ENCODE measurements around the gene PMPCA. TPM values are rescaled to one million over a fixed set of nuclear protein-coding genes. Genes with fewer than 3 reads are reported as not detected.

The PMPCA gene
- total RNA-seq, 1 experiment from 2014 or later: 103 TPM

GRCh38 chr9:136385015-136385414 is 25.4 kb upstream of the PMPCA start (continued):
- no peak for TF ChIP-seq ZNF512 (CRISPR knock-in tag; IDR thresholded peaks at IDR 0.05; ENCODE audit: borderline replicate concordance)

GRCh38 chr9:136386018-136386417 is 24.4 kb upstream of the PMPCA start:
- Mint-ChIP-seq H3K27me3 (ENCODE audit: low read depth) (no peaks in the 10 kb centered on the region), H3K4me3 (no peak overlapping the region), H3K36me3 (peaks cover 42% of the 10 kb centered on the region), H3K27ac (no peak overlapping the region), H3K9me3 (no peaks in the 10 kb centered on the region), H3K4me1 (no peaks in the 10 kb centered on the region)
- ATAC-seq (no peak), DNase-seq (ENCODE audit: low spot score) (no peak)
- TF ChIP-seq ZNF232 (CRISPR knock-in tag; IDR thresholded peaks at IDR 0.05): no peak
- TF ChIP-seq, protein P1, sequence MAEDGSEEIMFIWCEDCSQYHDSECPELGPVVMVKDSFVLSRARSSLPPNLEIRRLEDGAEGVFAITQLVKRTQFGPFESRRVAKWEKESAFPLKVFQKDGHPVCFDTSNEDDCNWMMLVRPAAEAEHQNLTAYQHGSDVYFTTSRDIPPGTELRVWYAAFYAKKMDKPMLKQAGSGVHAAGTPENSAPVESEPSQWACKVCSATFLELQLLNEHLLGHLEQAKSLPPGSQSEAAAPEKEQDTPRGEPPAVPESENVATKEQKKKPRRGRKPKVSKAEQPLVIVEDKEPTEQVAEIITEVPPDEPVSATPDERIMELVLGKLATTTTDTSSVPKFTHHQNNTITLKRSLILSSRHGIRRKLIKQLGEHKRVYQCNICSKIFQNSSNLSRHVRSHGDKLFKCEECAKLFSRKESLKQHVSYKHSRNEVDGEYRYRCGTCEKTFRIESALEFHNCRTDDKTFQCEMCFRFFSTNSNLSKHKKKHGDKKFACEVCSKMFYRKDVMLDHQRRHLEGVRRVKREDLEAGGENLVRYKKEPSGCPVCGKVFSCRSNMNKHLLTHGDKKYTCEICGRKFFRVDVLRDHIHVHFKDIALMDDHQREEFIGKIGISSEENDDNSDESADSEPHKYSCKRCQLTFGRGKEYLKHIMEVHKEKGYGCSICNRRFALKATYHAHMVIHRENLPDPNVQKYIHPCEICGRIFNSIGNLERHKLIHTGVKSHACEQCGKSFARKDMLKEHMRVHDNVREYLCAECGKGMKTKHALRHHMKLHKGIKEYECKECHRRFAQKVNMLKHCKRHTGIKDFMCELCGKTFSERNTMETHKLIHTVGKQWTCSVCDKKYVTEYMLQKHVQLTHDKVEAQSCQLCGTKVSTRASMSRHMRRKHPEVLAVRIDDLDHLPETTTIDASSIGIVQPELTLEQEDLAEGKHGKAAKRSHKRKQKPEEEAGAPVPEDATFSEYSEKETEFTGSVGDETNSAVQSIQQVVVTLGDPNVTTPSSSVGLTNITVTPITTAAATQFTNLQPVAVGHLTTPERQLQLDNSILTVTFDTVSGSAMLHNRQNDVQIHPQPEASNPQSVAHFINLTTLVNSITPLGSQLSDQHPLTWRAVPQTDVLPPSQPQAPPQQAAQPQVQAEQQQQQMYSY (CRISPR knock-in tag; IDR thresholded peaks at IDR 0.05): no peak
- TF ChIP-seq HMGA2 (CRISPR knock-in tag; IDR thresholded peaks at IDR 0.05): no peak
- ChIA-PET CTCF (interaction anchor here (0.7 kb wide), 1 partner anchor 59 kb away, joined by 4 read pairs; the partner anchor contains the start of gene GPSM1), POLR2A (interaction anchor here (0.7 kb wide), 1 partner anchor 1276 kb away, joined by 4 read pairs; no protein-coding TSS in a partner anchor)

DNA sequence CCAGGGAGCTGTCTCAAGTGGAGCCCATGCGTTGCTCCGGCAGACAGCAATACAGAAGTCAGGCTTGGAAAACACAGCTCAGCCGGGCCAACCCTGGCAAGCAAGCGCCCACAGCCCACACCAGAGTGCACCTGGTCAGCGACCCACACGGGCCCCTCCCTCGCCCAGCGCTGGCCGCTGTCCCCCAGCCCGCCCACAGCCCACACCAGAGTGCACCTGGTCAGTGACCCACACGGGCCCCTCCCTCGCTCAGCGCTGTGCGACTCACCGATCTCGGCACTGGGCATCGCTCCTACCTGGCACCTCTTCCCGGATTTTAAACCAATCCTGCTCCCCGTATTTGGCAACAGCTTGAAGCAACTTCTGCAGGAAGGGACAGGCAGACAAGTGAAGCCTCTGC is 23.2 kb upstream of the PMPCA start:
- Mint-ChIP-seq H3K9me3 (no peaks in the 10 kb centered on the region), H3K27ac (no peak overlapping the region), H3K4me1 (no peaks in the 10 kb centered on the region), H3K4me3 (no peak overlapping the region), H3K27me3 (ENCODE audit: low read depth) (no peaks in the 10 kb centered on the region), H3K36me3 (peaks cover 51% of the 10 kb centered on the region)
- no peak for TF ChIP-seq ZNF671 (CRISPR knock-in tag; IDR thresholded peaks at IDR 0.05)
- TF ChIP-seq NFATC4 (CRISPR knock-in tag; IDR thresholded peaks at IDR 0.05): no peak
- no peak for TF ChIP-seq STAT6 (CRISPR knock-in tag; conservative IDR thresholded peaks at IDR 0.05; ENCODE audit: low read depth)
- no peak for TF ChIP-seq ELF4 (CRISPR knock-in tag; IDR thresholded peaks at IDR 0.05; ENCODE audit: low read depth)
- no peak for TF ChIP-seq SP1 (CRISPR knock-in tag; conservative IDR thresholded peaks at IDR 0.05)
- TF ChIP-seq, protein P2, sequence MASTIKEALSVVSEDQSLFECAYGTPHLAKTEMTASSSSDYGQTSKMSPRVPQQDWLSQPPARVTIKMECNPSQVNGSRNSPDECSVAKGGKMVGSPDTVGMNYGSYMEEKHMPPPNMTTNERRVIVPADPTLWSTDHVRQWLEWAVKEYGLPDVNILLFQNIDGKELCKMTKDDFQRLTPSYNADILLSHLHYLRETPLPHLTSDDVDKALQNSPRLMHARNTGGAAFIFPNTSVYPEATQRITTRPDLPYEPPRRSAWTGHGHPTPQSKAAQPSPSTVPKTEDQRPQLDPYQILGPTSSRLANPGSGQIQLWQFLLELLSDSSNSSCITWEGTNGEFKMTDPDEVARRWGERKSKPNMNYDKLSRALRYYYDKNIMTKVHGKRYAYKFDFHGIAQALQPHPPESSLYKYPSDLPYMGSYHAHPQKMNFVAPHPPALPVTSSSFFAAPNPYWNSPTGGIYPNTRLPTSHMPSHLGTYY (CRISPR knock-in tag; IDR thresholded peaks at IDR 0.05): no peak
- TF ChIP-seq FOXK1 (CRISPR knock-in tag; IDR thresholded peaks at IDR 0.05): no peak
- TF ChIP-seq PRRX2 (CRISPR knock-in tag; IDR thresholded peaks at IDR 0.05): no peak
- TF ChIP-seq, protein P3, sequence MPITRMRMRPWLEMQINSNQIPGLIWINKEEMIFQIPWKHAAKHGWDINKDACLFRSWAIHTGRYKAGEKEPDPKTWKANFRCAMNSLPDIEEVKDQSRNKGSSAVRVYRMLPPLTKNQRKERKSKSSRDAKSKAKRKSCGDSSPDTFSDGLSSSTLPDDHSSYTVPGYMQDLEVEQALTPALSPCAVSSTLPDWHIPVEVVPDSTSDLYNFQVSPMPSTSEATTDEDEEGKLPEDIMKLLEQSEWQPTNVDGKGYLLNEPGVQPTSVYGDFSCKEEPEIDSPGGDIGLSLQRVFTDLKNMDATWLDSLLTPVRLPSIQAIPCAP (CRISPR knock-in tag; IDR thresholded peaks at IDR 0.05): no peak
- TF ChIP-seq MAX (CRISPR knock-in tag; IDR thresholded peaks at IDR 0.05): no peak
- TF ChIP-seq TP53 (CRISPR knock-in tag; IDR thresholded peaks at IDR 0.05): no peak
- no peak for TF ChIP-seq HMGA2 (CRISPR knock-in tag; IDR thresholded peaks at IDR 0.05)
- TF ChIP-seq FOXP4 (CRISPR knock-in tag; IDR thresholded peaks at IDR 0.05): no peak
- no peak for TF ChIP-seq ZNF121 (CRISPR knock-in tag; IDR thresholded peaks at IDR 0.05)
- no peak for TF ChIP-seq IRF2 (CRISPR knock-in tag; IDR thresholded peaks at IDR 0.05; ENCODE audit: borderline replicate concordance, low read depth)
- no peak for TF ChIP-seq SMAD4 (CRISPR knock-in tag; IDR thresholded peaks at IDR 0.05)
- no peak for TF ChIP-seq CREB1 (CRISPR knock-in tag; IDR thresholded peaks at IDR 0.05)
- TF ChIP-seq ZNF317 (CRISPR knock-in tag; IDR thresholded peaks at IDR 0.05; ENCODE audit: borderline replicate concordance, low read depth): no peak
- DNase-seq (ENCODE audit: low spot score) (no peak), ATAC-seq (no peak)
- ChIA-PET CTCF (interaction anchor here (1.6 kb wide), 1 partner anchor 13 kb away, joined by 4 read pairs; no protein-coding TSS in a partner anchor), POLR2A (no interaction called here)
